Lower lobe of right lung (tissue), 2 donors: Measurements from ENCODE around the gene ZBTB12. TPM values are rescaled to one million over a fixed set of nuclear protein-coding genes. Genes with fewer than 3 reads are reported as not detected.
A peak's percentile ranks its signal among the peaks of the same experiment; 100 is the strongest.

ENCODE experiments used
- ATAC-seq, 2 donors: fragments of 200-7000 bp; cut with Tn5 transposase; one replicate each; pipeline ENCODE4 v1.9.1; 2020 to 2022; ENCODE audit warnings: mild to moderate bottlenecking in 2 of 2, moderate library complexity in 2 of 2
- DNase-seq: peaks from one replicate; pipeline ENCODE4 v3.0.0-alpha.2; 2020
- H3K27ac ChIP-seq: fragments of 200-600 bp; one replicate; pipeline ENCODE4 v1.8.0; 2022
- H3K27me3 ChIP-seq: fragments of 200-600 bp; one replicate; pipeline ENCODE4 v1.8.0; 2022; ENCODE audit warnings: low read depth
- H3K36me3 ChIP-seq: fragments of 200-600 bp; one replicate; pipeline ENCODE4 v1.8.0; 2022; ENCODE audit warnings: mild to moderate bottlenecking
- H3K4me1 ChIP-seq: fragments of 200-600 bp; one replicate; pipeline ENCODE4 v1.8.0; 2022
- H3K4me3 ChIP-seq: fragments of 200-600 bp; one replicate; pipeline ENCODE4 v1.8.0; 2022; ENCODE audit warnings: mild to moderate bottlenecking
- H3K9me3 ChIP-seq: fragments of 200-600 bp; one replicate; pipeline ENCODE4 v1.8.0; 2022
- intact Hi-C: fragments of 100-400 bp; cut with DNase I; formaldehyde crosslinking; loops from one replicate; pipeline ENCODE4 v1.11.0; 2022
- total RNA-seq: library from RNA; stranded (reverse); fragmentation: NEBNext Ultra II Directional; extraction: Animal tissue kit (Norgen Biotek cat#: 25700); gene quantifications from one replicate; pipeline ENCODE4 v1.2.1, GENCODE V29; 2021
- TF ChIP-seq, protein P1 (sequence below): fragments of 200-600 bp; IDR thresholded peaks from one replicate; pipeline ENCODE4 v1.8.0; 2022; ENCODE audit warnings: antibody characterized with exemption, mild to moderate bottlenecking
- donor health status: DM: no; HTN: yes; CAD: no; lungs with severe emphysema.

Gene ZBTB12
- total RNA-seq, 1 donor from 2014 or later: 5.1 TPM

DNA sequence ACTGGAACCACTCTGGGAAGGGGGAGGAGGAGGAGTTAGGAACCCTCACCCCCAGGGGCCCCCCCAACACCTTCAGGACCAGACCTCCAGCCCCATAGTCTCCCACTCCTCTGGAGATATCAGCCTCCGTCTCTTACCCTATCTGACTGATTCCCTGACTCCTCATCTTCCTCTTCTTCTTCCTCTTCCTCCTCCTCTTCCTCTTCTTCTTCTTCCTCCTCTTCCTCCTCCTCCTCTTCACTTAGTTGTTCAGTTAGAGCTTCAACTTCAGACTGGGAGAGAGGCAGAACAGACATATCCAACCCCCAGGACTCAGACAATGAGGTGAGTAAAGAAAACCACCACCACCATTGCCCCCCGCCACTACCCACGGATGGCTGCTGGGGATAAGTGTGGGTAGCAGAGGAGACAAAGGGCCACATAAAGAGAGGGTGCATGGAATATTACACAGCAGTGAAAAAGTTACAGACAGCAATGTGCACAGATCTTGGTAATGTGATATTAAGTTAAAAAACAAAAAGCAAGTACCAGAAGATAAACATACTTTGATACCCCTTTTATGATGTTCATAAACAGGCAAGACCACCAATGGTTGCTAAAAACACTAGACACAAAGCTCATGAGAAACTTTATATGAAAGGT is 12.4 kb downstream of the ZBTB12 start:
- Histone ChIP-seq H3K27ac (no peak overlapping the region), H3K36me3 (peaks cover 86% of the 10 kb centered on the region), H3K9me3 (no peaks in the 10 kb centered on the region), H3K4me3 (no peak overlapping the region), H3K27me3 (no peaks in the 10 kb centered on the region), H3K4me1 (no peaks in the 10 kb centered on the region)
- DNase-seq (no peak), ATAC-seq (no peak)
- intact Hi-C loops: no loop called here
- TF ChIP-seq, protein P1, sequence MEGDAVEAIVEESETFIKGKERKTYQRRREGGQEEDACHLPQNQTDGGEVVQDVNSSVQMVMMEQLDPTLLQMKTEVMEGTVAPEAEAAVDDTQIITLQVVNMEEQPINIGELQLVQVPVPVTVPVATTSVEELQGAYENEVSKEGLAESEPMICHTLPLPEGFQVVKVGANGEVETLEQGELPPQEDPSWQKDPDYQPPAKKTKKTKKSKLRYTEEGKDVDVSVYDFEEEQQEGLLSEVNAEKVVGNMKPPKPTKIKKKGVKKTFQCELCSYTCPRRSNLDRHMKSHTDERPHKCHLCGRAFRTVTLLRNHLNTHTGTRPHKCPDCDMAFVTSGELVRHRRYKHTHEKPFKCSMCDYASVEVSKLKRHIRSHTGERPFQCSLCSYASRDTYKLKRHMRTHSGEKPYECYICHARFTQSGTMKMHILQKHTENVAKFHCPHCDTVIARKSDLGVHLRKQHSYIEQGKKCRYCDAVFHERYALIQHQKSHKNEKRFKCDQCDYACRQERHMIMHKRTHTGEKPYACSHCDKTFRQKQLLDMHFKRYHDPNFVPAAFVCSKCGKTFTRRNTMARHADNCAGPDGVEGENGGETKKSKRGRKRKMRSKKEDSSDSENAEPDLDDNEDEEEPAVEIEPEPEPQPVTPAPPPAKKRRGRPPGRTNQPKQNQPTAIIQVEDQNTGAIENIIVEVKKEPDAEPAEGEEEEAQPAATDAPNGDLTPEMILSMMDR: no peak

DNA sequence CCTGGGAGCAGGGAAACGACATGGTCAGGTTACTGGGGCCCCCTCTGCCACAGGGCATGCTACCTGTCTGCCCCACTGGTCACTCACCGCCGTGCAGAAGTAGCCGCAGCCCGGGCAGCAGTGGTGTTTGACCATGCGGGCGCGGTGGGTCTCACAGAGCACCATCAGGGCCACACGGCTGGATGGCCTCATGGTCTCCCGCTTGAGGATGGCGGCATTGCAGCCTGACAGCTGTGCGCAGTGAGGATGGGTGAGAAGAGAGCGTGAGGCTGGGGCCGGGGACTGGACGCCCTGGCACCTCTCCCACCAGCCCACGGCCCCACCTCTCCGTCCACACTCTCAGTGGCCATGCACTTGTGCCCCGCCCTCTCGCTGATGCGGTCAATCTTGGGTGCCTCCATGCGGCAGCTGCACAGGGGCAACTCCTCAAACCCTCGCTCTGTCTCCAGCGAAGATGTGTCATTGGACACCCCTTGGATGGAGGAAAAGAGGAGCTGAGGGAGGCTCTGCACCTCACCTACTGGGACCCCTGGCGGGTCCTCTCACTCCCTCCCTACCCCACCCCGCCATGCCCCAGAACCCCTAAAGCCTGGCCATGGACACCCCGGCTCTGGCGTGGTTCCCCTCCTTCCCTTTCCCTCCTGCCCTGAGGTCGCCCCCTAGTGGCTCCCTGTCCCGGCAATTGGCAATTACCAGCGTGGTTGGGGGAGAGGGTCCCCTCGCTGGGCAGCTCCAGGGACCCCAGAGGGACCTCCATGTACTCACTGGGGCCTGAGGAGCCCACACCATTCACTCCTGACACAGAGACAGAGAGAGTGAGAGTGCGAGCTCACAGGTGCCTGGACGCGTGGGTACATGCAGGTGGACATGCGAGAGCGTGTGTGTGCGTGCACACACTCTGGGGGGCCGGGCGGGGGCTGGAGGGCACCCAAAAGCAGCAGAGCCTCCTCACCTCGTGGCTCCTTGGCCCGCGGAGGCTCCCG is 13.3 kb downstream of the ZBTB12 start:
- peak; percentile 48 to 51 for ATAC-seq

GRCh38 chr6:31887173-31888007 is 14.5 kb downstream of the ZBTB12 start:
- H3K27me3 ChIP-seq: no peaks in the 10 kb centered on the region
- intact Hi-C loops: no loop called here
- H3K9me3 ChIP-seq: no peaks in the 10 kb centered on the region
- H3K36me3 ChIP-seq: peaks cover 86% of the 10 kb centered on the region
- DNase-seq (no peak), ATAC-seq (peak in 1 of 2 donors; percentile 3)
- no peak overlapping the region for H3K4me3 ChIP-seq
- TF ChIP-seq, protein P1: no peak
- H3K27ac ChIP-seq: no peak overlapping the region
- no peaks in the 10 kb centered on the region for H3K4me1 ChIP-seq

More for the DNA sequence above, 13.3 kb downstream of the ZBTB12 start:
- peaks cover 86% of the 10 kb centered on the region for H3K36me3 ChIP-seq
- H3K9me3 ChIP-seq: no peaks in the 10 kb centered on the region
- no peaks in the 10 kb centered on the region for H3K4me1 ChIP-seq
- H3K27ac ChIP-seq: no peak overlapping the region
- H3K4me3 ChIP-seq: no peak overlapping the region
- H3K27me3 ChIP-seq: no peaks in the 10 kb centered on the region
- DNase-seq: no peak
- intact Hi-C loops: no loop called here
- TF ChIP-seq, protein P1: peak; percentile 75

DNA sequence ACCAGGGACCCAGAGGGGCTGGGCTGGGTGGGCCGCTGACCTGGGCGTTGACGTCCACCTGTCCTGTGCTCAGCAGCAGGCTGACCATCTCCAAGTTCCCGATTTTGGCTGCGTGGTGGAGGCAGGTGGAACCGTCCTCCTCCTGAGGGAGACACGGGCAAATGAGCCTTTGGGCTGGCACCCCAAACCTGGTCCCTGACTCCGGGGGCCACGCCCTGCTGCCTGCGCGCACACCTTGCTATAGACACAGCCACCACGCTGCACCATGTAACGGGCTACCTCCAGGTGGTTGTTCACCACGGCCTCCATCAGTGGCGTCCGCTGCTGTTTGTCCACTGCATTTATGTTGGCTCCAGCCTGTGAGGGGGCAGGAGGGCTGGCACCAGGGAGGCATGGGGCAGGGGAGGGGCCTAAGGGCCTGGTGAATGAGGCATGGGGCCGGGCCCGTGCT is 15.3 kb downstream of the ZBTB12 start:
- DNase-seq (no peak), ATAC-seq (no peak)
- H3K4me3 ChIP-seq: no peak overlapping the region
- no peak overlapping the region for H3K27ac ChIP-seq
- no peaks in the 10 kb centered on the region for H3K9me3 ChIP-seq
- H3K27me3 ChIP-seq: no peaks in the 10 kb centered on the region
- intact Hi-C loops: no loop called here
- TF ChIP-seq, protein P1: no peak
- peaks cover 86% of the 10 kb centered on the region for H3K36me3 ChIP-seq
- no peaks in the 10 kb centered on the region for H3K4me1 ChIP-seq

- H3K27ac ChIP-seq: no peak overlapping the region
- H3K27me3 ChIP-seq: no peaks in the 10 kb centered on the region
- ATAC-seq (no peak), DNase-seq (no peak)
- H3K36me3 ChIP-seq: peaks cover 97% of the 10 kb centered on the region
- TF ChIP-seq, protein P1: no peak
- no peak overlapping the region for H3K4me3 ChIP-seq
- H3K9me3 ChIP-seq: no peaks in the 10 kb centered on the region
- no peaks in the 10 kb centered on the region for H3K4me1 ChIP-seq
- intact Hi-C loops: no loop called here
Measured at GRCh38 chr6:31884528-31885035, 17.3 kb downstream of the ZBTB12 start.
